GM21526 (cell line): ENCODE measurements around the gene H2BW2.
"Not testable (repeated sequence)": the region's sequence is repeated elsewhere in the genome, so short reads cannot be mapped to it uniquely, and the experiment has no call there.

Experiments used
- ATAC-seq: cut with Tn5 transposase; IDR thresholded peaks from one replicate; pipeline ENCODE4 v1.9.1; 2021; ENCODE audit warnings: moderate library complexity; ENCODE audit not compliant: unreplicated experiment, low FRiP score

The H2BW2 gene

GRCh38 chrX:104039689-104040505, at the start of gene H2BW2:
Gene H2BW2 (plus strand): TSS chrX:104039956. CDS start chrX:104039995, 39 bp downstream.
- no peak for ATAC-seq

- peak; percentile 67 for ATAC-seq
Measured at GRCh38 chrX:103999234-103999633, 40.5 kb upstream of the H2BW2 start.

GRCh38 chrX:104008831-104009230, 30.9 kb upstream of the H2BW2 start:
- ATAC-seq, result no peak

- ATAC-seq, result no peak
Measured at GRCh38 chrX:104013158-104013557, 26.6 kb upstream of the H2BW2 start.

GRCh38 chrX:104013606-104014005, 26.1 kb upstream of the H2BW2 start, which contains the start of gene H2BW1:
Gene H2BW1 (minus strand): TSS chrX:104013708. CDS start chrX:104013576, 132 bp downstream.
- no peak for ATAC-seq

GRCh38 chrX:104015576-104015975, 24.2 kb upstream of the H2BW2 start:
- ATAC-seq, result not testable (repeated sequence)

GRCh38 chrX:104018126-104018525, 21.6 kb upstream of the H2BW2 start:
- ATAC-seq, result no peak

GRCh38 chrX:104041003-104041402, 1.2 kb downstream of the H2BW2 start:
- no peak for ATAC-seq

- no peak for ATAC-seq
Measured at GRCh38 chrX:104045642-104046041, 5.9 kb downstream of the H2BW2 start.

- no peak for ATAC-seq
Measured at GRCh38 chrX:104047171-104047570, 7.4 kb downstream of the H2BW2 start.

GRCh38 chrX:104054956-104055355, 15.2 kb downstream of the H2BW2 start:
- ATAC-seq, result not testable (repeated sequence)

- ATAC-seq, result not testable (repeated sequence)
Measured at GRCh38 chrX:104062636-104063035, 22.9 kb downstream of the H2BW2 start.

- peak; percentile 99 for ATAC-seq
Measured at GRCh38 chrX:104075778-104076445, 36.2 kb downstream of the H2BW2 start, which contains the start of gene TMSB15C. Gene TMSB15C (minus strand): TSS chrX:104076236.

- not testable (repeated sequence) for ATAC-seq
Measured at GRCh38 chrX:104077854-104078253, 38.1 kb downstream of the H2BW2 start.

- ATAC-seq, result no peak
Measured at GRCh38 chrX:104084063-104084462, 44.3 kb downstream of the H2BW2 start.

- ATAC-seq, result no peak
Measured at GRCh38 chrX:104084534-104085277, 45.0 kb downstream of the H2BW2 start.

GRCh38 chrX:104085477-104085876, 45.7 kb downstream of the H2BW2 start:
- ATAC-seq, result no peak

GRCh38 chrX:104085919-104086318, 46.2 kb downstream of the H2BW2 start:
- ATAC-seq, result no peak
